ENCODE data around the gene TAL2.

Gene TAL2

DNA sequence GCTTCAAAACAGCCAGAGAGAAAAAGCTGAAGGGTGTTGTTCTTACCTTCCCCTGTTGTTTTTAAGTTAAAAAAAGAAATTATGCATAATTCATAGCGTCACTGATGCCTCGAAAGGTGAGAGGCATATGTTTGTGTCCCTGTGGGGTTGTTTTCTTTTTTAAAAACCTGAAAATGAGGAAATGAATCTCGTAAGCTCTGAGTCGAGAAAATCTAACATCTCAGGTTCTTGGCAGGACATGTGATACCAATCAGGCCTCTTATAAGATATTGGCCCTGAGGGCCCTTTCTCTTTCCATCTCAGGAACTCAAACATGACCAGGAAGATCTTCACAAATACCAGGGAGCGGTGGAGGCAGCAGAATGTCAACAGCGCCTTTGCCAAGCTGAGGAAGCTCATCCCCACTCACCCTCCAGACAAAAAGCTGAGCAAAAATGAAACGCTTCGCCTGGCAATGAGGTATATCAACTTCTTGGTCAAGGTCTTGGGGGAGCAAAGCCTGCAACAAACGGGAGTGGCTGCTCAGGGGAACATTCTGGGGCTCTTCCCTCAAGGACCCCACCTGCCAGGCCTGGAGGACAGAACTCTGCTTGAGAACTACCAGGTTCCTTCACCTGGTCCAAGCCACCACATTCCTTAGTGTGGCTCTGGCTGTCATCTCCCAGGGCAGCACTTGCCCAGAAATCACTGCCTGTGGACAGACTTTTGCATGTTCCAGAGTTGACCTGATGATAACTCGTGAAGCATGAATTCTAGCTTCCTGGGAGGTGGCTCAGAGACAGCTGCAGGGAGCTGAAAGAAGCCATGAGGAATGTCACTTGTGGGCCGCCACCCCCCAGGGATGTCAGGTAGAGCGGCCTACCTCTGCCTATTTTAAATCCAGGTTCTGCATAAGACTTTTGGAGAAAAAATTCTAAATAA is at the start of gene TAL2:
Gene TAL2, plus strand, starts transcription at position 274 of the 921 bp plus-strand sequence. Its CDS starts 40 bp downstream, at position 314.
- TF ChIP-seq ZFX (IDR thresholded peaks at IDR 0.05), result no peak
- TF ChIP-seq, protein P1, sequence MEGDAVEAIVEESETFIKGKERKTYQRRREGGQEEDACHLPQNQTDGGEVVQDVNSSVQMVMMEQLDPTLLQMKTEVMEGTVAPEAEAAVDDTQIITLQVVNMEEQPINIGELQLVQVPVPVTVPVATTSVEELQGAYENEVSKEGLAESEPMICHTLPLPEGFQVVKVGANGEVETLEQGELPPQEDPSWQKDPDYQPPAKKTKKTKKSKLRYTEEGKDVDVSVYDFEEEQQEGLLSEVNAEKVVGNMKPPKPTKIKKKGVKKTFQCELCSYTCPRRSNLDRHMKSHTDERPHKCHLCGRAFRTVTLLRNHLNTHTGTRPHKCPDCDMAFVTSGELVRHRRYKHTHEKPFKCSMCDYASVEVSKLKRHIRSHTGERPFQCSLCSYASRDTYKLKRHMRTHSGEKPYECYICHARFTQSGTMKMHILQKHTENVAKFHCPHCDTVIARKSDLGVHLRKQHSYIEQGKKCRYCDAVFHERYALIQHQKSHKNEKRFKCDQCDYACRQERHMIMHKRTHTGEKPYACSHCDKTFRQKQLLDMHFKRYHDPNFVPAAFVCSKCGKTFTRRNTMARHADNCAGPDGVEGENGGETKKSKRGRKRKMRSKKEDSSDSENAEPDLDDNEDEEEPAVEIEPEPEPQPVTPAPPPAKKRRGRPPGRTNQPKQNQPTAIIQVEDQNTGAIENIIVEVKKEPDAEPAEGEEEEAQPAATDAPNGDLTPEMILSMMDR (conservative IDR thresholded peaks at IDR 0.05), result no peak
- no peak within 1 kb of the TSS for H3K27ac ChIP-seq

DNA sequence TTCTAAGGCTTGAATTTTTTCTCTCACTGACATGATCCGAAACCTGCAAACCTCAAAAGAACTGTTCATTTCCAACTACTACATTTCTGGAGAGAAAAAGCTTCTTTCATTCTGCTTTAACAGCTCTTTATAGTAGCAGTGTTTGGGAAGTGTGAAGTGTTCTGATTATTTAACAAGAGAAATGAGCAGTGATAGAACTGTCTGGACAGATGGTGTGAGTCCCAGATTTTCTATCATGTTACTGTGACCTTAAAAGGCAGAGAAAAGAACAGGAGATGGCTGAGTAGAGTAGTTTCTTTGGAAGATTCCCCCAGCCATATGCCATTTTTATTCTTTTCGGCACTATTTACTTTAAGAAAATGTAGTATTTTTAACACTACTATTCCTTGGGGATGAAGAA is 41.3 kb upstream of the TAL2 start:
- no peak for TF ChIP-seq ZFX (IDR thresholded peaks at IDR 0.05)
- TF ChIP-seq, protein P1 (conservative IDR thresholded peaks at IDR 0.05), result no peak
- H3K27ac ChIP-seq, result no peak overlapping the region

DNA sequence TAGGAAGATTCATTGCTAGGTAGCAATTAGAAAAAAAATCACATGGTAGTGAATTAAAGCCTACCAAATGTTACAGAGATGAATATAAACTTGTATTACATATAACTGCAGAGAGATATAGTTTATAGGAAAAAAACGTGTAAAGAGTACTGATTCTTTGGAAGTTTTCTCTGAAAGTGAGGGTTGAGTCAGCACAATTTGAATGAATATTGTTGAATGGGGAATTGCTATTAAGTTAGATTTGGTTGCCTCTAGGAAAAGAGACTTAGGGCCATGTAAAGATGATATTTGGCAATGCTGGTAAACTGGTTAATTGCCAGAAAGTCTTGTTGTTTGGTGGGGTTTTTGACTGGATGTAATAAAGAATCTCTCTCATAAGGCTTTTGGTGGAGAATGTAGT is 37.2 kb upstream of the TAL2 start:
- TF ChIP-seq, protein P1 (conservative IDR thresholded peaks at IDR 0.05), result no peak
- TF ChIP-seq ZFX (IDR thresholded peaks at IDR 0.05), result no peak
- H3K27ac ChIP-seq, result no peak overlapping the region

DNA sequence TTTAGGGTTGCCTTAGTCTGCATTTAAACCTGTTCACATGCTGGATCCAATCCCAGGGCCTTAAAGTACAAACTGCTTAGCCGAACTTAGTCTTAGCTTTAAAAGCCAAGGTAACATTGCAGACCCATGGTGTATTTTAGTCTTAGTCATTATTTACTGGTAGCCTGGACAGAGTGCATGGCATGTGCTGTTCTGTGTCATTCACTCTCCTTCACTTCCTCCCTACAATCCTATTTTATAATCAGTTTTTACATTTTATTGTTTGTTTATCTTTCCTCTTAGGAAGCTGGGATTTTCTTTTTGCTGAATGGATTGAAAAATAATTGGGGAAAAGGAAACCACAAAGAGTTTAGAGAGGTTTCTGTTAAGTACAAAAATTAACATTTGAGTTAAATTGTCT is 29.4 kb upstream of the TAL2 start:
- TF ChIP-seq, protein P1 (conservative IDR thresholded peaks at IDR 0.05), result no peak
- TF ChIP-seq ZFX (IDR thresholded peaks at IDR 0.05), result no peak
- H3K27ac ChIP-seq, result no peak overlapping the region

DNA sequence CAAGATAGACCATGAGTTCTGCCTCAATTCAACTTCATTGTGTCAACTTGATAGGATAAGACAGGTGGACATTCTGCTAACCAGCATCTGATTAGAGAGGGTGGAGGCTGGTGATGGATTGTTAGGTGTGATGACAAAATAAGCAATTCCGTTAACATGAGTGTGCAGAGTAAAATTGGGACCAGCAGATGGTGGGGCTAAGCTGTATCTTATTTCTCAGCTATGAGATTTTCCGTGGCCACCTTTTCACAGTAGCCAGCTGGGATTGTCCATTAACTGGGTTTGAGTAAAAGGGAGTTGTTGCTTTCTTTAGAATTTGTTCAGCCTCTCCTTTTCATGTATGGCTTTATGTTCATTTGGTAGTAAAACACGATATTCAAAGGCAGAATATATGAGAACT is 28.8 kb upstream of the TAL2 start:
- no peak for TF ChIP-seq ZFX (IDR thresholded peaks at IDR 0.05)
- TF ChIP-seq, protein P1 (conservative IDR thresholded peaks at IDR 0.05), result no peak
- H3K27ac ChIP-seq, result no peak overlapping the region

DNA sequence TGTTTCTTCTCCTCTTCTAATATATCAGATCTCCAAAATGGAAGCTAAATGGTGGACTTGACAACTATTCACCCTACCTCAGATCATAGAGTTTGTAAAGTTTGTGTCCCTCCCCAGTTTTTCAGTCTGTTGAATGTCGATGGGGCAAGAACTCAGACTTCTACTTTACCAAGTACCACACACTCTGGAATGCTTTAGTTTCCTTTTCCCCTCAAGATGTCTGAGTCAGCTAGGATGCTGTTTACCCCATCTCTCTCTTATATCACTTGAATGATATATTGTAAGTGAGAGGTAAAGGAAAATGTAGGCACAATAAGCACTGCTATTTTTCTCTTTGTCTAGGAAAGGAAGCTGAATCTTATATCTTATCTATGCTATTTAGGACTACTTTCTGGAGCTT is 25.9 kb upstream of the TAL2 start:
- TF ChIP-seq ZFX (IDR thresholded peaks at IDR 0.05), result no peak
- TF ChIP-seq, protein P1 (conservative IDR thresholded peaks at IDR 0.05), result no peak
- H3K27ac ChIP-seq, result no peak overlapping the region

DNA sequence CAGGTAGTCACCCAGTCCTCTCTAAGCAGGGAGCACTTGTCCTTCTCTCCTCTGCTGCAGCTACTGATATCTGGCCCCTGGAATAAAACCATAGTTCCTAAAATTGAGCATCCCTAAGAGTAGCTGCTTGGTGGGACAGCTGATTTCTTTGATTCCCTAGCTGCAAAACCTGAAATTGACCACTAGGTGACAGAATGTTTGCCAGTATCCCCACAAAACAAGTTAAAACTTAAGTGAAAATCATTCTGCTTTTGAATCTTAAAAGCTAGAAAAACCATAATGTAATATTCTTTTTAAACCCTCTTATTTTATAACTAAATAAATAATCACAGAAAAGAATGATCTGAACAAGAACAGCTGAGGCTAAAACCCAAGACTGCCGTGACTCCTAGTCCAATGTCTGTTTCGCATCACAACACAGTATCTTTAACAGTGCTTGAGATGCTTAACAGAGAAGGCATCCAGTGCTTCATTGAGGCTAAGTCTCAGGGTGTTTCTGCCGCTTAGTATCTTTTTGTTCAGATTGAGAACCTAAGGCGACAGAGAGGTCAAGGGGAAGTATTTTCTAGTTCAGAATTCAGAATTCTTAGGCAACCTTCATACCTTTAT is 24.4 kb upstream of the TAL2 start:
- no peak for TF ChIP-seq ZFX (IDR thresholded peaks at IDR 0.05)
- TF ChIP-seq, protein P1 (conservative IDR thresholded peaks at IDR 0.05), result peak; percentile 76
- H3K27ac ChIP-seq, result no peak overlapping the region
